GM19324 (cell line): ENCODE results near the gene FAM151B.
A peak's percentile ranks its signal among the peaks of the same experiment; 100 is the strongest.
"Not testable (repeated sequence)": the region's sequence is repeated elsewhere in the genome, so short reads cannot be mapped to it uniquely, and the experiment has no call there.

Experiments used
- ATAC-seq: cut with Tn5 transposase; IDR thresholded peaks from one replicate; pipeline ENCODE4 v1.9.1; 2021; ENCODE audit warnings: mild to moderate bottlenecking, moderate library complexity; ENCODE audit not compliant: unreplicated experiment, low FRiP score

The FAM151B gene, protein sequence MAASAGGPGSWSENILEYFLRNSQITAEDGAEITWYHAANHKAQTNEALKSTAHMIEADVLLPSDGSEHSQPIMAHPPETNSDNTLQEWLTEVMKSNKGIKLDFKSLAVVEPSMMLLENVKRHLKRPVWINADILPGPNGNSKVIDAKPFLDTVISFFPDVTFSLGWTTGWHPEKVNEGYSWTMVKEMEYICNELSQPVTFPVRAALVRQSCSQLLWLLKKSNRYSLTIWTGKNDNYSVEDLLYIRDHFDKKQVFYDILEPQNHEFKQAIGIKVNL

GRCh38 chr5:80487829-80488721 lies at the start of gene FAM151B:
TSS of gene FAM151B (plus strand) at chr5:80488100. CDS start at chr5:80488124, 24 bp downstream.
- ATAC-seq: peak; percentile 98

- no peak for ATAC-seq
Observed at GRCh38 chr5:80438739-80439138, 49.2 kb upstream of the FAM151B start.

GRCh38 chr5:80439213-80439612 lies 48.7 kb upstream of the FAM151B start:
- no peak for ATAC-seq

DNA sequence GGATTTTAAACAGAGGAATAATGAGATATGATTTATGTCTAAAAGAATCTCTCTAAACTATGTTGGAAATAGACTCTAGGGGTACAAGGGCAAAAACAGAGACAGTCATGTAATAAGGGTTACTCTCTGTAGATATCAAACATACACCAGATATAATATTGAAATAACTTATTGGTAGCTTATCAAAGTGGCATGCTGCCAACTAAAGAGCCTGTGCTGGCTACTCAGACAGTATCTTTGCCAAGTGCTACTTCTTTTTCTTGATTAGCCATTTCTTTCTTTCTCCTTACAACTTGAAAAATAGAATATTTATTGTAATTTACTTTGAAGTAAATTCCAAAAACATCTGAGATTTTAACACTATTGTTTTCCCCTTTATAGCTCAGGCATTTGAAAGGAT lies 45.2 kb upstream of the FAM151B start:
- ATAC-seq: no peak

DNA sequence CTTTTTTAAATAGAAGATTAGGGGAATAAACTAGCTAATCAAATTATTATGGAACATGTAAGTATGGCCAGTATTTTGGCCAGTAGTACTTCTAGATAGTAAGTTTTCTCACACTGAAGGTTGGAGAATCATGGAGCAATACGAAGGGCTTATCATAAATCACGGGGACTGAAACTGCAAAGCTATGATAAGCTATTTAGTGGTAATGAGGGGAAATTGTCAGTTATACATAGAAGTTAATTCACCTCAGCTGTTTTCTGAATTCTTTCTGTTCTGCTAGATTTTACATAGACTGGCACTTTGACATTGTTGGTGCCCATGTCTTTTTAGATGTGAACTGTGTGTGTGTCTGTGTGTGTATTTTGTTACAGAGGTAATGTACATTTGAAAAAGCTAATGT lies 34.5 kb upstream of the FAM151B start:
- ATAC-seq: no peak

GRCh38 chr5:80463269-80463668 lies 24.6 kb upstream of the FAM151B start:
- no peak for ATAC-seq

DNA sequence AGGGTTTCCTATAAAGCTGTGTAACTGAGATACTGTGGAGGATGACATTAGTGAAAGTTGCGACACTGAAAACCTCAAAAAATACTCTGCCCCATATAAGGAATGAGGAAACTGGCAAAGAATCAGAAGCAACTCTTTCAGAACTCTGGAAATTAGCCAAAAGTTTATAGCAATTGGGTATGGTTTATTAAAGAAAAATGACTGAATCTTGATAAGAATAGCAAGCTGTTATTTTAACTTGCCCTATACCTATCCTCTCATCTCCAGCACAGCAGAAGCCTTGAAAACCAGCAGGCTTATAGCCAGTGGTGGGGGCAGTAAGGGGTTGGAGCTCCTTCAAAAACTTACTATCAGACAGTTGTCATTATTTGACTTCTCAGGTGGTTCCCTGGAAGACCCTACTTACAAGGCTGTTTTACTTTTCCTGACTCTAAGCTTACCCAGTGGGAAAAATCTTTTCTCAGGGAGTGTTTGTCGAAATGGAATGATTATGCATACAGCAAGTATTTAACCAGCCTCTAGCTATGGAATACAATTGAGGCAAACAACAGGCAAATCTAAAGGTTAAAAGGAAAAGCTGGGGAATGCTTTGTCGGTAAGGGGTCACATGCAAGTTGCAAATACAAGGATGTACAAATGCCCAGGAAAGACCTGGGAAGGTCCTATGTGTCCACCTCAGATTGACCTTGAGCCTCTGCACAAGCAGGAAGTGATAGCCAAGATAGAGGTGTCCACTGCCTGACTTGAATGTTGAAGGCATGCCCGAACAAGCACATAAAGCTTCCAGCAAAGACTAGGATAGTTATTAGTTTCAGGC lies 21.0 kb upstream of the FAM151B start:
- no peak for ATAC-seq

DNA sequence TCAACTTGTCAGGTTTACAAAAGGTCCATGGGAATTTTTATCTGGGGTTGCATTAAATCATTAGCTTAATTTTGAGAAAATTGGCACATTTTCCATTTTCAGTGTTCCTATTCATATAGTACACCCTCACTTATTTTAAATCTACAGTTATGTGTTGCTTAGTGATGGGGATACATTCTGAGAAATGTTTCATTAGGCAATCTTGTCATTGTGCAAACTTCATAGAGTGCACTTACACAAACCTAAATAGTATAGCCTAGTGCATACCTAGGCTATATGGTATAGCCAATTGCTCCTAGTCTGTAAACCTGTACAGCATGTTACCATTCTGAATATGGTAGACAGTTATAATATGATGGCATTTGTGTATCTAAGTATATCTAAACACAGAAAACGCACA lies 19.8 kb upstream of the FAM151B start:
- no peak for ATAC-seq

- not testable (repeated sequence) for ATAC-seq
Observed at GRCh38 chr5:80470631-80471030, 17.3 kb upstream of the FAM151B start.

GRCh38 chr5:80474929-80475328 lies 13.0 kb upstream of the FAM151B start:
- ATAC-seq: no peak

- ATAC-seq: no peak
Observed at GRCh38 chr5:80479713-80480112, 8.2 kb upstream of the FAM151B start.

GRCh38 chr5:80480354-80480753 lies 7.5 kb upstream of the FAM151B start:
- ATAC-seq: no peak

DNA sequence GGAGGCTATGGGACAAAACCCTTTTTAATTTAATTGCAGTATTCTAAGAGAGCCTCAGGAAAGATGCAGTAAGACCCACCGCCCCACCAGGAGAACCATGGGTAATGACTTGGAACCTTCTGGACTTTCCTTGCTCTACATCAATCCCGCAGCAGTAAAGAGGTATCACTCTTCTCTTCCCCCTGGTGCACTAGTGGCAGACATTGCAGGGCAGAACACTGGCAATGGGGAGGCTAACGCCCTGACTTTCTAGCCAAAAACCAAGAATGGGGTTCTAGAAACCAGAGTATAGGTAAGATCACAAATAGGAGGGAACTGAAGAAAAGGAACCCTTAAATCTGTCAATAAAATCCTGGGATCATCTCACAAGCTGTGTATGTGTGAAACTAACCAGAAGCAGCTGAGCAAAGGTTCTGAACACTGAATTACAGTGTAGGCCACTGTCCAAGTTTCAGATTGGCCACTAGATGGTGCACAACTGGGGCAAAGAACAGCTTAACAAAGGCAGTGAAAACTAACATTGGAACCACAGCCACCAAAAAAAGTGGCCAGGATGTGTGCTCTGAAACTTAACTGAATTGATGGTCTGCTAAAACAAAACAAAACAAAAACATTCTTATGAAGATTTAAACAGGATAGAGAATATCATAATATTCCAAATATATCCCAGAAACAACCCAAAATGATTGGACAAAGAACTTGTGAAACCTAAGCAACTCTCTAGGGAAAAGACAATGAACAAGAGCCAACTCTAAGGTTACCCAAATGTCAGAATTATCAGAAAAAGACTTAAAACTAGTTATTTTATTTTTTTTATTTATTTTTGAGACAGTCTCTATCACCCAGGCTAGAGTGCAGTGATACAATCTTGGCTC lies 6.6 kb upstream of the FAM151B start:
- ATAC-seq: no peak

DNA sequence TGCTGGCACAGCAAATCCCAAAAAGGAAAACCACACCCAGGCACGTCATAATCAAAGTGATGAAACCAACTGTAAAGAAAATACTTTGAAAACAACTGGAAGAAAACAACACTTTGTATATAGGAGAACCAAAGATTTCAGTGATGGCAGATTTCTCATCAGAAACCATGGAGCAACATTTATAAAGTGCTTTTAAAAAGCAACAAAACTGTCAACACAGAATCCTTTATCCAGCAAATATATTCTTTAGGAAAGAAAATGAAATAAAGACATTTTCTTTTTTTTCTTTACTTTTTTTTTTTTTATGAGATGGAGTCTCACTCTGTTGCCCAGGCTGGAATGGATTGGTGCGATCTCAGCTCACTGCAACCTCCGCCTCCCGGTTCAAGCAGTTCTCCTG lies 5.3 kb upstream of the FAM151B start:
- no peak for ATAC-seq

- no peak for ATAC-seq
Observed at GRCh38 chr5:80483636-80484232, 4.2 kb upstream of the FAM151B start.

GRCh38 chr5:80487444-80487828 lies 464 bp upstream of the FAM151B start:
- no peak for ATAC-seq

DNA sequence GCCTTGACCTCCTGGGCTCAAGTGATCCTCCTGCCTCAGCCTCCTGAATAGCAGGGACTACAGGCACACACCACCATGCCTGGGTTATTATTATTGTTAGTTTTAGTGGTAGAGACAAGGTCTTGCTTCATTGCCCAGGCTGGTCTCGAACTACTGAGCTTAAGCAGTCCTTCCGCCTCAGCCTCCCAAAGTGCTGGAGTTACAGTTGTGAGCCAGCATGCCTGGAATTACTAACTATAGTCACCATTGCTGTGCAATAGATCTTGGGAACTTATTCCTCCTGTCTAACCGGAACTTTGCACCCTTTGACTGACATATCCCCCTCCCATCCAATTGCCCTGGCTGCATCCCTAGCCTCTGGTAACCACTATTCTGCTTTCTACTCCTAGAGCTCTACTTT lies 3.4 kb downstream of the FAM151B start:
- ATAC-seq: no peak

GRCh38 chr5:80492741-80493140 lies 4.8 kb downstream of the FAM151B start:
- no peak for ATAC-seq

- ATAC-seq: not testable (repeated sequence)
Observed at GRCh38 chr5:80493443-80493842, 5.5 kb downstream of the FAM151B start.

DNA sequence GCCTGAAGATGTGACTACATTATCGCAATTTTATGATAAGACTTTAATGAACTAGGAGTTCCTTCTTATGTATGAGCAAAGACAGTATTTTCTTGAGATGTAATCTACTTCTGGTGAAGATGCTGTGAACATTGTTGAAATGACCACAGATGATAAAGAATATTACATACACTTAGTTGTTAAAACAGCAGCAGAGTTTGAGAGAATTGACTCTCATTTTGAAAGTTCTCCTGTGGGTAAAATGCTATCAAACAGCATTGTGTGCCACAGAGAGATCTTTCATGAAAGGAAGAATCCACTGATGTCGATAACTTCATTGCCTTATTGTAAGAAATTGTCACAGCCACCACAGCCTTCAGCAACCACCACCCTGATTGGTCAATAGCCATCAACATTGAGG lies 8.0 kb downstream of the FAM151B start:
- no peak for ATAC-seq
